DND-41 (cell line): ENCODE measurements around the gene HSD17B7.

Experiments used
- ATAC-seq: fragments of 200-7000 bp; cut with Tn5 transposase; 3 replicates; pipeline ENCODE4 v1.9.1; 2021; ENCODE audit warnings: low read depth; ENCODE audit not compliant: insufficient read depth
- DNase-seq: peaks from one replicate; pipeline ENCODE4 v3.0.0-alpha.2; 2020
- H2AFZ ChIP-seq: 2 replicates; pipeline ENCODE4 v1.6.0; 2012; ENCODE audit warnings: low read depth, low read length
- H3K27ac ChIP-seq: 2 replicates; pipeline ENCODE4 v1.5.1; 2012; ENCODE audit warnings: low read length, inconsistent platforms
- H3K27me3 ChIP-seq: fragments of 200-600 bp; sonication (generic); 2 replicates; pipeline ENCODE4 v1.6.0; 2012; ENCODE audit warnings: low read length, mild to moderate bottlenecking, inconsistent platforms; ENCODE audit not compliant: insufficient read depth, poor library complexity
- H3K36me3 ChIP-seq: 2 replicates; pipeline ENCODE4 v1.5.1; 2012; ENCODE audit warnings: low read length, inconsistent platforms; ENCODE audit not compliant: insufficient read depth
- H3K4me1 ChIP-seq: 2 replicates; pipeline ENCODE4 v1.5.1; 2012; ENCODE audit warnings: mild to moderate bottlenecking, low read length; ENCODE audit not compliant: insufficient read depth
- H3K4me2 ChIP-seq: 2 replicates; pipeline ENCODE4 v1.6.0; 2012; ENCODE audit warnings: mild to moderate bottlenecking, moderate library complexity, low read length, inconsistent platforms; ENCODE audit not compliant: insufficient read depth
- H3K4me3 ChIP-seq, 2 experiments: fragments of 200-600 bp in 1 of 2; shearing (Covaris generic) in 1 of 2; 2 replicates each; pipeline ENCODE4 v1.5.1; 2012 to 2016; ENCODE audit warnings: inconsistent platforms in 2 of 2, low read length in 2 of 2, mild to moderate bottlenecking in 2 of 2, low read depth in 1 of 2, moderate library complexity in 1 of 2
- H3K79me2 ChIP-seq: 2 replicates; pipeline ENCODE4 v1.6.0; 2012; ENCODE audit warnings: low read length, inconsistent platforms; ENCODE audit not compliant: insufficient read depth
- H3K9ac ChIP-seq: 2 replicates; pipeline ENCODE4 v1.6.0; 2012; ENCODE audit warnings: low read depth, mild to moderate bottlenecking, inconsistent platforms, low read length, moderate library complexity
- H3K9me3 ChIP-seq: 2 replicates; pipeline ENCODE4 v1.5.1; 2012; ENCODE audit warnings: low read length, moderate library complexity, mild to moderate bottlenecking, inconsistent platforms; ENCODE audit not compliant: insufficient read depth, severe bottlenecking
- H4K20me1 ChIP-seq: 2 replicates; pipeline ENCODE4 v1.6.0; 2012; ENCODE audit warnings: low read length; ENCODE audit not compliant: insufficient read depth
- EZH2 ChIP-seq: IDR thresholded peaks from 3 replicates; pipeline ENCODE4 v1.6.1; 2012; ENCODE audit warnings: borderline replicate concordance, low read depth, mild to moderate bottlenecking, moderate library complexity, low read length, inconsistent platforms; ENCODE audit not compliant: severe bottlenecking
- TF ChIP-seq, protein P1 (sequence below): IDR thresholded peaks from 2 replicates; pipeline ENCODE4 v1.5.1; 2012; ENCODE audit warnings: borderline replicate concordance, low read length, moderate library complexity, mild to moderate bottlenecking; ENCODE audit not compliant: poor library complexity, severe bottlenecking; ENCODE audit errors: extremely low read depth

HSD17B7 gene

DNA sequence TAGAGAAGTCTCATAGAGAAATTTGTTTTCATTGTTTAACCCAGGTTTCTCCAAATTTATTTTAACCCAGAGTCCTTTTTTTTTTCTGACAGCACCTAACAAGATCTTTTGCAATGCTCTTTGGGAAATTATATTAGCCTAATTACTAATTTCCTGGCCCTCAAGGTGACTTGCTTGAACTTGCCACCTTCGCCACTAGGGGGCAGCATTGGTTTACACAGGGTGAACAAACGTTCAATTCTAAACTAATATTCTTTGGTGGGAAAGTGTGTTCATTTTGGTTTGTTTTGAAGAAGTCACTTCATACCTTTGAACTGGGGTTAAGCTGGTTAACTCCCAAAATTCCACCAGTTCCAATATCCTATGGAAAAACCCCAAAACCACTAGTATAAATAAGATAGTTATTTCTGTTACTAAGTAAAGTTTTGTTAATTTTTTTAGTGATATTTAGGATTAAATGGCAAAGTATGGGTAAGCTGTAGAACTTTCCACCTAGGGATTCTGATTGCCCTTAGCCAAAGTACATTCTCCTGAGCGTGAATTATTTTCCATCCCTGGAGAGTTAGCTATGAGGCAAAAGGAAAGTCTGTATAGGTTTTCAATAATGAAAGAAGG lies 57.4 kb downstream of the HSD17B7 start:
- ATAC-seq: peak; percentile 63; the same call in 2 of the 3 replicates
- Histone ChIP-seq H3K4me2 (no peak overlapping the region), H3K36me3 (no peaks in the 10 kb centered on the region), H3K79me2 (no peaks in the 10 kb centered on the region), H4K20me1 (no peaks in the 10 kb centered on the region), H3K9me3 (no peaks in the 10 kb centered on the region), H3K4me1 (no peaks in the 10 kb centered on the region), H2AFZ (no peak overlapping the region), H3K27me3 (no peaks in the 10 kb centered on the region), H3K9ac (no peak overlapping the region), H3K4me3 (no peak overlapping the region), H3K27ac (no peak overlapping the region)
- peak; percentile 73 for DNase-seq
- no peak for TF ChIP-seq EZH2
- TF ChIP-seq, protein P1, sequence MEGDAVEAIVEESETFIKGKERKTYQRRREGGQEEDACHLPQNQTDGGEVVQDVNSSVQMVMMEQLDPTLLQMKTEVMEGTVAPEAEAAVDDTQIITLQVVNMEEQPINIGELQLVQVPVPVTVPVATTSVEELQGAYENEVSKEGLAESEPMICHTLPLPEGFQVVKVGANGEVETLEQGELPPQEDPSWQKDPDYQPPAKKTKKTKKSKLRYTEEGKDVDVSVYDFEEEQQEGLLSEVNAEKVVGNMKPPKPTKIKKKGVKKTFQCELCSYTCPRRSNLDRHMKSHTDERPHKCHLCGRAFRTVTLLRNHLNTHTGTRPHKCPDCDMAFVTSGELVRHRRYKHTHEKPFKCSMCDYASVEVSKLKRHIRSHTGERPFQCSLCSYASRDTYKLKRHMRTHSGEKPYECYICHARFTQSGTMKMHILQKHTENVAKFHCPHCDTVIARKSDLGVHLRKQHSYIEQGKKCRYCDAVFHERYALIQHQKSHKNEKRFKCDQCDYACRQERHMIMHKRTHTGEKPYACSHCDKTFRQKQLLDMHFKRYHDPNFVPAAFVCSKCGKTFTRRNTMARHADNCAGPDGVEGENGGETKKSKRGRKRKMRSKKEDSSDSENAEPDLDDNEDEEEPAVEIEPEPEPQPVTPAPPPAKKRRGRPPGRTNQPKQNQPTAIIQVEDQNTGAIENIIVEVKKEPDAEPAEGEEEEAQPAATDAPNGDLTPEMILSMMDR: peak; percentile 90

DNA sequence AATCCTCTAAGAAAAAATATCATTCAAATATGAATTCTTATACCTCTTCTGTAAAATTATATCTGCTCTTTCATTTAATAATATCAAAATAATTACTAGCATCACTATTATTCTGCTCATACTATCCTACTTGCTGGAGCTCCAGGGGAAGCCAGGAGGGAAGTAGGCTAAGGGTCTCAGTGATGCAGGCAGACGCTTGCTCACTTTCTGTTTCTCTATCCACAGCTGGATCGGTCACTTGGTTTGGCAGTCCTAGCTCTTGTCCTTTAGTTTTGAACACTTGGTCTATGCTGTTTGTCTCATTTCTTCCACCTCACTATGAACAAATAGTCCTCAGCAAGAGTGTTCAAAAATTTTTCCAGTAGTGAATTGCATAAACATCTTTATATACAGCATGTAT lies 59.2 kb downstream of the HSD17B7 start:
- no peak overlapping the region for H2AFZ ChIP-seq
- no peak overlapping the region for H3K4me2 ChIP-seq
- no peak overlapping the region for H3K9ac ChIP-seq
- TF ChIP-seq, protein P1: no peak
- no peak for TF ChIP-seq EZH2
- H3K4me3 ChIP-seq: no peak overlapping the region
- H3K27me3 ChIP-seq: no peaks in the 10 kb centered on the region
- no peaks in the 10 kb centered on the region for H3K4me1 ChIP-seq
- no peak overlapping the region for H3K27ac ChIP-seq
- H4K20me1 ChIP-seq: no peaks in the 10 kb centered on the region
- ATAC-seq (no peak), DNase-seq (no peak)
- no peaks in the 10 kb centered on the region for H3K79me2 ChIP-seq
- H3K36me3 ChIP-seq: no peaks in the 10 kb centered on the region
- no peaks in the 10 kb centered on the region for H3K9me3 ChIP-seq

DNA sequence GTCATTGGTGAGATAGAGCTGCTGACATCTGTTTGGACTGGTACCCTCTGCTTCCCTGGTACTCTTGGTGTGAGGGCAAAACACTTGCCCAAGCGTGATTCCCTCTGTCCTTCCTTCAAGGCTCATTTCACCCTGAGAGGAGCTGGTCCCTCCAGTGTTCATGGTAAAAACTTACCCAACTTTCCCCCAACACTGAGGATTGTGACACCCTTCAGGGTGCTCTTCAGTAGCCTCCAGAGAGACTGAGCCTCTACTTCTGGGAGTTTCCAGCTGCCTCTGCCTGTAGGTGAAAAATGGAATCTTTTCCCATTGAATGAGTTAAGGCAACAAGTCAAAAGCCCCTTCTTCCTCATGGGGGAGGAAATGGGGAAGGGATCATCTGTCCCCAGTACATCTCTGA lies 60.8 kb downstream of the HSD17B7 start:
- Histone ChIP-seq H2AFZ (no peak overlapping the region), H3K79me2 (no peaks in the 10 kb centered on the region), H3K4me1 (no peaks in the 10 kb centered on the region), H3K36me3 (no peaks in the 10 kb centered on the region), H3K9ac (no peak overlapping the region), H3K27ac (no peak overlapping the region), H3K4me3 (no peak overlapping the region), H3K4me2 (no peak overlapping the region), H3K27me3 (no peaks in the 10 kb centered on the region), H4K20me1 (no peaks in the 10 kb centered on the region), H3K9me3 (no peaks in the 10 kb centered on the region)
- DNase-seq (no peak), ATAC-seq (no peak)
- no peak for TF ChIP-seq EZH2
- TF ChIP-seq, protein P1: no peak
